Measurements from ENCODE around the gene SULT1E1.

- no peak for TF ChIP-seq CTCF (IDR thresholded peaks at IDR 0.05 in 8 of 11, conservative IDR thresholded peaks at IDR 0.05 in 3 of 11)
- no peak for TF ChIP-seq POLR2A (IDR thresholded peaks at IDR 0.05)
- TF ChIP-seq POLR2AphosphoS5 (IDR thresholded peaks at IDR 0.05) = no peak
These were observed 16.6 kb downstream of the SULT1E1 start for GRCh38 chr4:69843301-69843700.

Data from spleen (tissue), 7 donors.